GM19240 (cell line): ENCODE measurements around the gene SENP5.

Experiments used
- DNase-seq: peaks from one replicate; pipeline ENCODE4 v3.0.0; 2011; ENCODE audit warnings: low spot score; ENCODE audit not compliant: insufficient read length

SENP5 gene

DNA sequence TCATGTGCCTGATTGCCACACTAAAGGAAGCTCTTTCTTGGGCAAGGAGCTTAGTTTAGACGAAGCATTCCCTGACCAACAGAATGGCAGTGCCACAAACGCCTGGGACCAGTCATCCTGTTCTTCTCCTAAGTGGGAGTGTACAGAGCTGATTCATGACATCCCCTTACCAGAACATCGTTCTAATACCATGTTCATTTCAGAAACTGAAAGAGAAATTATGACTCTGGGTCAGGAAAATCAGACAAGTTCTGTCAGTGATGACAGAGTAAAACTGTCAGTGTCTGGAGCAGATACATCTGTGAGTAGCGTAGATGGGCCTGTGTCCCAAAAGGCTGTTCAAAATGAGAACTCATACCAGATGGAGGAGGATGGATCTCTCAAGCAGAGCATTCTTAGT is 18.4 kb downstream of the SENP5 start:
- no peak for DNase-seq

GRCh38 chr3:196889844-196890708 is 22.4 kb downstream of the SENP5 start:
- DNase-seq: no peak

GRCh38 chr3:196894557-196895295 is 27.0 kb downstream of the SENP5 start:
- no peak for DNase-seq

GRCh38 chr3:196896229-196896628 is 28.5 kb downstream of the SENP5 start:
- no peak for DNase-seq

DNA sequence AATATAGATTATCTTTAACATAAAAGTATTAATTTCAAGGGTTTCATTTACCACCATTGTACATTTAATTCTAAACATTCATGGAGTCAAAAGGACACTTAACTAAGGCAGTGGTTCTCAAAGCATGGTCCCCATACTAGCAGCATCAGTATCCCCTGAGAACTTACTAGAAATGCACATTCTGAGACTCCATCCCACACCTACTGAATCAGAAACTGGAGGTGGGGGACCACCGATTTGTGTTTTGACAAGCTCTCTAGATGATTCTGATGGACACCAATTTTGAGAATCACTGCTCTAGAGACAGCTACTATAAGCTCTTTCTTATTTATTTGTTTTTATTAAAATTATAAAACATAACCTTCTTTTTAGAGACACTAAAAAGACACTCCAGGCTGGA is 34.0 kb downstream of the SENP5 start:
- DNase-seq: no peak

DNA sequence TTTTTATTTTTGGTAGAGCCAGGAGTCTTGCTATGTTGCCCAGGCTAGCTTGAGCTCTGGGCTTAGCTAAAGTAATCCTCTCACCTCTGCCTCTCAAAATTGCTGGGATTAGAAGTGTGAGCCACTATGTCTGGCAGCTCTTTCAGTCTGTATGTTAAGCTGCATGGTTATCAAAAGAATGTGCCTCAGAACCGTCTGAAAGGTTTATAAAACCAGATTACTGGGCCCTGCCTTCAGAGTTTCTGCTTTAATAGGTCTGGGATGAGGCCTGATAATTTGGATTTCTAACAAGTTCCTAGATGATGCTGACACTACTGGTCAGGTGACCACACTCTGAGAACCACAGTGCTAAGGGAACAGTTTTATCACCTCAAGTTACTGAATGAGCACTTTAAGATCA is 34.6 kb downstream of the SENP5 start:
- DNase-seq: no peak

GRCh38 chr3:196903740-196904139 is 36.0 kb downstream of the SENP5 start:
- DNase-seq: no peak

DNA sequence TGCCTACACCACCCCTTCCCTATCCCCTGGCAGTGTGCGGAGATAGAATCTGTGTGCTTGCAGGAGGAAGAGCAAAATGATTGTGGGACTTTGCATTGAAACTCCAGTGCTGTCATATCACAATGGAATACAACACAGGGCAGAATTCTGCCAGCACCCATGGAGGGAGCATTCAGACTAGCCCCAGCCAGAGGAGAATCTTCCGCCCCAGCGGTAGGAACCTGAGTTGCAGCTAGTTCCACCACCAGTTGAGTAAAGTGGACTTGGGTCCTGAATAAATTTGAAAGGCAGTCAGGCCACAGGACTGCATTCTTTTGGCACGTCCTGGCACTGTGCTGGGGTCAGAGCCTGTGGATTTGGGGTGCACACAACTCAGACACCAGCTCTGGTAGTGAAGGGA is 47.1 kb downstream of the SENP5 start:
- no peak for DNase-seq

DNA sequence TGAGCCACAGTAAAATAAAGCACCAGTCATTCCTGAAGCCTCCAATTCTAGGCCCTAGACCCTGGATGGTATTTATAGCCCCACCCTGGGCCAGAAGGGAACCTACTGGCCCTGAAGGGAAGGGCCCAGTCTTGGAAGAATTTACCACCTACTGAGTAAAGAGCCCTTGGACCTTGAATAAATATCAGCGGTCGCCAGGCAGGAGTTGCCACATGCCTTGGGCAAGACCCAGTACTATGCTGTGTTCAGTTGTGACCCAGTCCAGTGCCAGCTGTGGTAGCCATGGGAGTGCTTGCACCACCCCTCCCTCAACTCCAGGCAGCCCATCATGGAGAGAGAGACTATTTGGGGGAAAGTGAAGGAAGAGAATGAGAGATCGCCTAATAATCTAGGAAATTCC is 47.7 kb downstream of the SENP5 start:
- DNase-seq: no peak

DNA sequence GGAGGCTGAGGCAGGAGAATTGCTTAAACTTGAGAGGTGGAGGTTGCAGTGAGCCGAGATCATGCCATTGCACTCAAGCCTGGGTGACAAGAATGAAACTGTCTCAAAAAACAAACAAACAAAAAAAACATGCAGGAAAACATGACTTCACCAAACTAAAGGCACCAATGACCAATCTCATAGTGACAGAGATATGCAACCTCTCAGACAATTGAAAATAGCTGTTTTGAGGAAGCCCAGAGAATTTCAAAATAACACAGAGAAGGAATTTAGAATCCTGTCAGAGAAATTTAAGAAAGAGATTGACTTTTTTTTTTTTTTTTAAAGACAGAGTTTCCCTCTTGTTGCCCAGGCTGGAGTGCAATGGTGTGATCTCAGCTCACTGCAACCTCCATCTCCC is 48.5 kb downstream of the SENP5 start:
- DNase-seq: no peak

DNA sequence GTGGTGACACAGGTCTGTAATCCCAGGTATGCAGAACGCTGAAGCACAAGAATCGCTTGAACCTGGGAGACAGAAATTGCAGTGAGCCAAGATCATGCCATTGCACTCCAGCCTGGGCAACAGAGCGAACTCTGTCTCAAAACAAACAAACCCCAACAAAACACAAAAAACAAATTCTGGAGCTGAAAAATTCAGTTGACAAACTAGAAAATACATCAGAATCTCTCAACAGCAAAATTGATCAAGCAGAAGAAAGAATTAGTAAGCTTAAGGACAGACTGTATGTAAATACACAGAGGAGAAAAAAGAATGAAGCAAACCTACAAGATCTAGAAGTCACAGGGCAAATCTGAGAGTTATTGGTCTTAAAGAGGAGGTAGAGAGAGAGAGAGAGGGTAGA is 49.3 kb downstream of the SENP5 start:
- no peak for DNase-seq

- no peak for DNase-seq
Measured at GRCh38 chr3:196918968-196919367, 51.2 kb downstream of the SENP5 start.

DNA sequence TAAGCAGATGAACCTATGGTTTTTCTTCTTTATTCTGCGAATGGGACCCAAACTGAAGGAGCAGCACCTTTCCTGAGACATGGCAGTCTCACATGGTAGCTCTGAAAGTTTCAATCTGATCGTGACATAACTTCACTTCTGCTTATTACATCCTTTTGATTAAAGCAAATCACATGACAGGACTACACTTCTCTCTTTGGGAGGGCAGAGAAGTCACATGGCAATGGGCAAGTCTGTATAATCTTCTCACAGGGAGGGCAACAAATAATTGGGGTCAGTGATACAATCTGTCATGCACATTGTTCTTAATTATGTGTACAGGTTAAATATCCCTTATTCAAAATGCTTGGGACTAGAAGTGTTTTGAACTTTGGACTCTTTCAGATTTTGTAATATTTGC is 53.0 kb downstream of the SENP5 start:
- DNase-seq: no peak

- DNase-seq: no peak
Measured at GRCh38 chr3:196927571-196928453, 60.1 kb downstream of the SENP5 start.

DNA sequence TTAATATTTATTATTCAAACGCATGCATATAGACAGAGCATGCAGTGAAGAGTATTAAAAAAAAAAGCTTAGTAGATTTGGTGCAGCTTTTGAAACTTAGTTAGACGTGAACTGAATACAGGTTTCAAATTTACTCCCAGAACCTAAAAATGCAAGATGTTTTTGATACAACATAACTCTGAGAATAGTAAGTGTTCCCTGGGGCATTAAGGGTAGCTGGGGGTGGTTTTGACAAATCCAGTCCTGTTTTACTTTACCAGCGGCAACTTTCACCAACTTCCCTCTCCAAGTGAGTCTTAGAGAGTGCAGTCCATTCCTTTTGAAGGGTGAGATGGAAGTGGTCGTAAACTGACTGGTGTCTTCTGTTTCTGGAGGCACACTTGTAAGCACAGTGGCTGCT is 63.4 kb downstream of the SENP5 start:
- DNase-seq: no peak

GRCh38 chr3:196931828-196932587 is 64.3 kb downstream of the SENP5 start:
- no peak for DNase-seq

- no peak for DNase-seq
Measured at GRCh38 chr3:196932600-196932999, 64.9 kb downstream of the SENP5 start.

DNA sequence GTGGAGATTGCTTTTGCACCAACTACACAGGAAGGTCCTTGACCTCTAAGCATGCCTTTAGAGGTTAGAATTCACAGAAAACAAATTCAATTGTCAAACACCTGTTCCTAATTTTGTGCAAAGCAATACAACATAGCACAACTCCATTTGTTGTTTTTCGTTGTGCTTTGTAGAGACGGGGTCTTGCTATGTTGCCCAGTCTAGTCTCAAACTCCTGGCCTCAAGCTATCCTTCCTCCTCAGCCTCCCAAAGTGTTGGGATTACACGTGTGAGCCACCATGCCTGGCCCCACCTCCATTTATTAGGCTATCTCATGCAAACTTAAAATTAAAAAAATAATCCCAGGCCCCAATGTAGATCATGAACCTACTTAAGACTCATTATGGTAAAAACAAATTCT is 68.6 kb downstream of the SENP5 start:
- DNase-seq: no peak

GRCh38 chr3:196938124-196938523 is 70.4 kb downstream of the SENP5 start:
- no peak for DNase-seq

- no peak for DNase-seq
Measured at GRCh38 chr3:196938576-196938975, 70.9 kb downstream of the SENP5 start.

GRCh38 chr3:196941729-196942225 is 74.1 kb downstream of the SENP5 start:
- DNase-seq: no peak
